Stimulated activated CD4-positive, alpha-beta T cell treated with anti-CD3 and anti-CD28 coated beads, Interleukin-4, amount 100 ng/mL, for 48 hours (primary cell): ENCODE data around the gene KCTD6.

Experiments
- DNase-seq, 2 donors: peaks; one replicate each; pipeline ENCODE4 v3.0.0-alpha.2; 2020; ENCODE audit warnings: low read depth in 2 of 2

Gene KCTD6

GRCh38 chr3:58485801-58486435 lies 6.0 kb upstream of the KCTD6 start:
- DNase-seq: no peak

- DNase-seq: no peak
Observed at GRCh38 chr3:58487140-58487886, 4.6 kb upstream of the KCTD6 start.

GRCh38 chr3:58488967-58489366 lies 2.9 kb upstream of the KCTD6 start:
- no peak for DNase-seq

- DNase-seq: no peak
Observed at GRCh38 chr3:58490860-58491501, 915 bp upstream of the KCTD6 start.

GRCh38 chr3:58492494-58492905 lies 604 bp downstream of the KCTD6 start:
- DNase-seq: peak in 1 of 2 donors; percentile 20

- no peak for DNase-seq
Observed at GRCh38 chr3:58494107-58494506, 2.2 kb downstream of the KCTD6 start.

- DNase-seq: no peak
Observed at GRCh38 chr3:58495101-58495500, 3.2 kb downstream of the KCTD6 start.

GRCh38 chr3:58496206-58496857 lies 4.4 kb downstream of the KCTD6 start:
- no peak for DNase-seq

GRCh38 chr3:58497097-58497496 lies 5.2 kb downstream of the KCTD6 start:
- no peak for DNase-seq

- DNase-seq: no peak
Observed at GRCh38 chr3:58502872-58503271, 11.0 kb downstream of the KCTD6 start.

GRCh38 chr3:58507356-58508078 lies 15.6 kb downstream of the KCTD6 start:
- DNase-seq: no peak

- DNase-seq: no peak
Observed at GRCh38 chr3:58508437-58508836, 16.5 kb downstream of the KCTD6 start.

- no peak for DNase-seq
Observed at GRCh38 chr3:58514405-58514804, 22.5 kb downstream of the KCTD6 start.

GRCh38 chr3:58518291-58518789 lies 26.4 kb downstream of the KCTD6 start:
- DNase-seq: no peak

- no peak for DNase-seq
Observed at GRCh38 chr3:58519668-58520402, 27.9 kb downstream of the KCTD6 start.

GRCh38 chr3:58520403-58521335 lies 28.8 kb downstream of the KCTD6 start:
- DNase-seq: no peak

- no peak for DNase-seq
Observed at GRCh38 chr3:58521336-58521670, 29.4 kb downstream of the KCTD6 start.

GRCh38 chr3:58521917-58522631 lies 30.2 kb downstream of the KCTD6 start:
- DNase-seq: no peak

GRCh38 chr3:58522759-58523425 lies 31.0 kb downstream of the KCTD6 start:
- no peak for DNase-seq
